ENCODE measurements around the gene PPP6R3. TPM values are rescaled to one million over a fixed set of nuclear protein-coding genes. Genes with fewer than 3 reads are reported as not detected.

The PPP6R3 gene
- polyA plus RNA-seq, 1 donor (not counting 4 experiments of a cell fraction or from before 2014, with no cell fraction given) = 50.2 TPM

DNA sequence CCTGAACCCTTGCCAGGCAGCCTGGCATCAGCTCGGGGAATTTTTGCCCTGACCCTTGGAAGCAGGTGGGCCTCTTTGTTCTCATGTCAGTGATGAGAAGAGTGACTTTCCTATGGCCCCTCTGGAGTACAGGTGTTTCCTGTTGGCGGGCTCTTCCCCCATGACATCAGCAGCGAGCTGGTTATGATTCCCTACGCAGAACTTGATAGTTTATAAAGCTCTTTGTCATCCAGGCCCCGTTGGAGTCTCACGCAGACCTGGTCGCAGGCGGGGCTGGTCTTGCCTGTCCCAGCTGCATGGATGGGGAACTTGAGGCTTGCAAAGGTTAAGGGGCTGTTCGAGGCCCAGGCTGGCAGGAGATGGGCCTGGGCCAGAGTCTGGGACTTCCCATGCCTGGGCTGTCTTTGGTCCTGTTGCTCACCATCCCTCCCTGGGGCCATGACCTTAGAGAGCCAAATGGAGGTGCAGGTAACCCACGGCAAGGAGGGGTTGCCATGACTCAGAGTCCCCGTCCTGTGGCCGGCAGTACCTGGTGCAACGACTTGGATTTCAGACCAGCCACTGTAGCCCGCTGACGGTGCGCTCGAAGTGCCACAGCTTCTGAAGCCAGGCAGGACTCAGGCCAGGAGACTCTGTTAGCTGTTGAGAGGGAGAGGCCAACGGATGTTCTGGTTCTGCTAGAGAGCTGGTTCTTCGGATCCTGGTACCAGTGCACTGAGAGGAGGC lies 45.9 kb upstream of the PPP6R3 start:
- Histone ChIP-seq H3K9ac (ENCODE audit: control insufficient read depth, extremely low read depth, insufficient read depth, low read length) (no peak overlapping the region), H4K20me1 (ENCODE audit: control insufficient read depth, extremely low read depth, insufficient read depth, low read length) (no peaks in the 10 kb centered on the region), H3K27me3 (ENCODE audit: control insufficient read depth, extremely low read depth, insufficient read depth, low read length) (no peaks in the 10 kb centered on the region), H2AFZ (ENCODE audit: control insufficient read depth, low read length) (no peak overlapping the region), H3K79me2 (ENCODE audit: control insufficient read depth, insufficient read depth, low read length) (no peaks in the 10 kb centered on the region), H3K4me2 (ENCODE audit: control insufficient read depth, extremely low read depth, insufficient read depth, low read depth, low read length) (no peak overlapping the region), H3K9me1 (ENCODE audit: control insufficient read depth, extremely low read depth, insufficient read depth, low read length) (no peaks in the 10 kb centered on the region), H3K4me1 (ENCODE audit: control insufficient read depth, extremely low read depth, insufficient read depth, low read length) (no peaks in the 10 kb centered on the region), H3K4me3 (ENCODE audit: control insufficient read depth in 2 of 3, extremely low read depth in 1 of 3, insufficient read depth in 2 of 3, low read depth in 1 of 3, low read length in 3 of 3) (no peak overlapping the region), H3K36me3 (ENCODE audit: control insufficient read depth in 2 of 2, extremely low read depth in 1 of 2, insufficient read depth in 2 of 2, low read length in 2 of 2) (peaks cover 26 to 28% of the 10 kb centered on the region in 2 experiments), H3K9me3 (ENCODE audit: control insufficient read depth, low read depth, low read length) (no peaks in the 10 kb centered on the region), H3K27ac (ENCODE audit: control insufficient read depth, insufficient read depth, low read length) (no peak overlapping the region)
- no peak for DNase-seq (ENCODE audit: low read depth, low spot score)
- dilution Hi-C loops (cut with MboI; ENCODE audit: extremely low pct_ligation_motif_present, low sequenced_read_pairs) = no loop called here
- TF ChIP-seq CTCF (optimal IDR thresholded peaks at IDR 0.05 in 1 of 3, IDR thresholded peaks at IDR 0.05 in 1 of 3, conservative IDR thresholded peaks at IDR 0.05 in 1 of 3; ENCODE audit: extremely low read depth in 1 of 3, insufficient read depth in 2 of 3, low read length in 3 of 3) (no peak), EZH2 (IDR thresholded peaks at IDR 0.05; ENCODE audit: low read length) (no peak)
- FAIRE-seq = no peak

GRCh38 chr11:68416070-68416578 lies 44.4 kb upstream of the PPP6R3 start:
- H3K4me3 ChIP-seq (ENCODE audit: control insufficient read depth in 2 of 3, extremely low read depth in 1 of 3, insufficient read depth in 2 of 3, low read depth in 1 of 3, low read length in 3 of 3) = no peak overlapping the region
- H3K79me2 ChIP-seq (ENCODE audit: control insufficient read depth, insufficient read depth, low read length) = no peaks in the 10 kb centered on the region
- H3K9me1 ChIP-seq (ENCODE audit: control insufficient read depth, extremely low read depth, insufficient read depth, low read length) = no peaks in the 10 kb centered on the region
- peaks cover 22 to 30% of the 10 kb centered on the region in 2 experiments for H3K36me3 ChIP-seq (ENCODE audit: control insufficient read depth in 2 of 2, extremely low read depth in 1 of 2, insufficient read depth in 2 of 2, low read length in 2 of 2)
- no peak overlapping the region for H2AFZ ChIP-seq (ENCODE audit: control insufficient read depth, low read length)
- TF ChIP-seq EZH2 (IDR thresholded peaks at IDR 0.05; ENCODE audit: low read length) (no peak), CTCF (optimal IDR thresholded peaks at IDR 0.05 in 1 of 3, IDR thresholded peaks at IDR 0.05 in 1 of 3, conservative IDR thresholded peaks at IDR 0.05 in 1 of 3; ENCODE audit: extremely low read depth in 1 of 3, insufficient read depth in 2 of 3, low read length in 3 of 3) (no peak)
- dilution Hi-C loops (cut with MboI; ENCODE audit: extremely low pct_ligation_motif_present, low sequenced_read_pairs) = no loop called here
- FAIRE-seq (no peak), DNase-seq (ENCODE audit: low read depth, low spot score) (no peak)
- H3K9ac ChIP-seq (ENCODE audit: control insufficient read depth, extremely low read depth, insufficient read depth, low read length) = no peak overlapping the region
- H4K20me1 ChIP-seq (ENCODE audit: control insufficient read depth, extremely low read depth, insufficient read depth, low read length) = no peaks in the 10 kb centered on the region
- no peaks in the 10 kb centered on the region for H3K9me3 ChIP-seq (ENCODE audit: control insufficient read depth, low read depth, low read length)
- no peaks in the 10 kb centered on the region for H3K27me3 ChIP-seq (ENCODE audit: control insufficient read depth, extremely low read depth, insufficient read depth, low read length)
- no peaks in the 10 kb centered on the region for H3K4me1 ChIP-seq (ENCODE audit: control insufficient read depth, extremely low read depth, insufficient read depth, low read length)
- no peak overlapping the region for H3K27ac ChIP-seq (ENCODE audit: control insufficient read depth, insufficient read depth, low read length)
- no peak overlapping the region for H3K4me2 ChIP-seq (ENCODE audit: control insufficient read depth, extremely low read depth, insufficient read depth, low read depth, low read length)
